ENCODE results near the gene PCSK7.
"Not testable (repeated sequence)": the region's sequence is repeated elsewhere in the genome, so short reads cannot be mapped to it uniquely, and the experiment has no call there.

PCSK7 gene

GRCh38 chr11:117231842-117232091 is at the start of gene PCSK7:
TSS of gene PCSK7 (minus strand) at chr11:117232073. CDS start at chr11:117229844, 2,229 bp downstream.
- DNase-seq (ENCODE audit: low read depth in 2 of 2), result no peak

- peak; percentile 97 for DNase-seq (ENCODE audit: low read depth in 2 of 2)
These were observed 49.3 kb upstream of the PCSK7 start for GRCh38 chr11:117281159-117281558.

GRCh38 chr11:117279711-117280376 is 48.0 kb upstream of the PCSK7 start:
- DNase-seq (ENCODE audit: low read depth in 2 of 2), result no peak

- DNase-seq (ENCODE audit: low read depth in 2 of 2), result no peak
These were observed 46.5 kb upstream of the PCSK7 start for GRCh38 chr11:117278347-117278746.

- peak; percentile 75 to 78 for DNase-seq (ENCODE audit: low read depth in 2 of 2)
These were observed 41.8 kb upstream of the PCSK7 start for GRCh38 chr11:117273550-117274289.

- not testable (repeated sequence) for DNase-seq (ENCODE audit: low read depth in 2 of 2)
These were observed 40.3 kb upstream of the PCSK7 start for GRCh38 chr11:117272175-117272574.

- no peak for DNase-seq (ENCODE audit: low read depth in 2 of 2)
These were observed 39.3 kb upstream of the PCSK7 start for GRCh38 chr11:117271208-117271607.

GRCh38 chr11:117269856-117270255 is 38.0 kb upstream of the PCSK7 start:
- DNase-seq (ENCODE audit: low read depth in 2 of 2), result no peak

GRCh38 chr11:117265745-117266144 is 33.9 kb upstream of the PCSK7 start:
- DNase-seq (ENCODE audit: low read depth in 2 of 2), result no peak

- DNase-seq (ENCODE audit: low read depth in 2 of 2), result not testable (repeated sequence)
These were observed 32.9 kb upstream of the PCSK7 start for GRCh38 chr11:117264624-117265323.

GRCh38 chr11:117259417-117259816 is 27.5 kb upstream of the PCSK7 start:
- peak; percentile 72 to 73 for DNase-seq (ENCODE audit: low read depth in 2 of 2)

- DNase-seq (ENCODE audit: low read depth in 2 of 2), result no peak
These were observed 26.7 kb upstream of the PCSK7 start for GRCh38 chr11:117258576-117258975.

- no peak for DNase-seq (ENCODE audit: low read depth in 2 of 2)
These were observed 24.7 kb upstream of the PCSK7 start for GRCh38 chr11:117256573-117256972.

- DNase-seq (ENCODE audit: low read depth in 2 of 2), result no peak
These were observed 24.1 kb upstream of the PCSK7 start for GRCh38 chr11:117255966-117256365.

- DNase-seq (ENCODE audit: low read depth in 2 of 2), result no peak
These were observed 19.6 kb upstream of the PCSK7 start for GRCh38 chr11:117251506-117251905.

GRCh38 chr11:117249571-117249970 is 17.7 kb upstream of the PCSK7 start:
- DNase-seq (ENCODE audit: low read depth in 2 of 2), result no peak

GRCh38 chr11:117248341-117248740 is 16.5 kb upstream of the PCSK7 start:
- DNase-seq (ENCODE audit: low read depth in 2 of 2), result no peak

GRCh38 chr11:117239295-117239694 is 7.4 kb upstream of the PCSK7 start:
- peak; percentile 68 to 69 for DNase-seq (ENCODE audit: low read depth in 2 of 2)

GRCh38 chr11:117238221-117238620 is 6.3 kb upstream of the PCSK7 start:
- DNase-seq (ENCODE audit: low read depth in 2 of 2), result no peak

- no peak for DNase-seq (ENCODE audit: low read depth in 2 of 2)
These were observed 1.1 kb upstream of the PCSK7 start for GRCh38 chr11:117232911-117233409.

GRCh38 chr11:117232092-117232878 is 412 bp upstream of the PCSK7 start, which contains the start of gene RNF214:
TSS of gene RNF214 (plus strand) at chr11:117232671. CDS start at chr11:117234273, 1,602 bp downstream.
- DNase-seq (ENCODE audit: low read depth in 2 of 2), result peak; percentile 43 to 53
